Mesodermal cell (in vitro differentiated cells): ENCODE results near the gene AIRE.
A peak's percentile ranks its signal among the peaks of the same experiment; 100 is the strongest.

Experiments
- H3K27ac ChIP-seq: 2 replicates; pipeline ENCODE4 v1.7.0; 2013; ENCODE audit warnings: mild to moderate bottlenecking, low read depth, low read length, moderate library complexity; ENCODE audit not compliant: severe bottlenecking
- H3K36me3 ChIP-seq: 2 replicates; pipeline ENCODE4 v1.7.1; 2013; ENCODE audit warnings: mild to moderate bottlenecking, low read length, moderate library complexity; ENCODE audit not compliant: control insufficient read depth, insufficient read depth
- H3K4me1 ChIP-seq: one replicate; pipeline ENCODE4 v1.7.1; 2013; ENCODE audit warnings: mild to moderate bottlenecking, low read length; ENCODE audit not compliant: insufficient read depth, control insufficient read depth, poor library complexity, severe bottlenecking
- H3K4me3 ChIP-seq: 2 replicates; pipeline ENCODE4 v1.7.0; 2013; ENCODE audit warnings: low read length, control low read depth, mild to moderate bottlenecking; ENCODE audit not compliant: insufficient read depth, poor library complexity, severe bottlenecking; ENCODE audit errors: extremely low read depth
- H3K9me3 ChIP-seq: 2 replicates; pipeline ENCODE4 v1.7.1; 2013; ENCODE audit warnings: mild to moderate bottlenecking, low read length, moderate library complexity; ENCODE audit not compliant: control insufficient read depth
- WGBS, 2 experiments: methylation state at CpG; one replicate each; pipeline ENCODE4 v1.1.5; 2013; ENCODE audit warnings: missing lambda C conversion rate in 2 of 2; ENCODE audit not compliant: insufficient coverage in 2 of 2; 5-methylcytosine and 5-hydroxymethylcytosine counted together

The AIRE gene

DNA sequence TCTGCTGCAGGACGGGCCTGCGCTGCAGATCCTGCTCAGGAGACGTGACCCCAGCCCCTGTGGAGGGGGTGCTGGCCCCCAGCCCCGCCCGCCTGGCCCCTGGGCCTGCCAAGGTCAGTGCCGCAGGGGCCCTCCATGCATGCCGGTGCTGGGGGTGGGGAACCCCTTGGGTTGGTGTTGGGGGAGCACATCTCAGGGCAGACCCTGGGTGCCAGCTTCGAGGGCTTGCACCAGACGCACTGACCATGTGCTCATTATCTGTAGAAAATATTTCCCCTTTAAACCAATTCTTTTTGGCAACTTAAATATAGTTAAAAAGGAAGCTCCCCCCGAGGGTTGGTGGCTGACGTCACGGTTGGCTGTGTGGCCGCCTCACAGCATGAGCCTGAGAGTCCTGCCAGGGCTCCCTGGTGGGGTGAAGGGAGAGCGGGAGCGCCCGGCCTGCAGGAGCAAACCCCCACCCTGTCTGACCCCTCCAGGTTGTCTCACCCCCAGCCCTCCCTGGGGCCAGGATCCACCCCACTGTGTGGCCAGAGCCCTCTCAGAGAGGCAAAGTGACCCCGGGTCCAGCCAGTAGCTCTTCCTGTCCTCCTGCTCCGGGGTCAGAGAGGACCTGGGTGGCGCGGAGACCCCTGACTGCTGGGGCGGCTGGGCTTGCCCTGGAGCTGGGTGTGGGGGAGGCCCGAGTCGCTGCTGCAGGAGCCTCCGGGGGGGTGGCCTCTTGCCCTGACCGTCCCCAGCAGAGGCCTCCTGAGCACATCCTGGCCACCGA is 8.9 kb downstream of the AIRE start:
- Histone ChIP-seq H3K4me1 (no peaks in the 10 kb centered on the region), H3K27ac (no peak overlapping the region), H3K9me3 (no peaks in the 10 kb centered on the region), H3K36me3 (no peaks in the 10 kb centered on the region), H3K4me3 (no peak overlapping the region)
- WGBS, 2 experiments: 71 to 82% methylated on average over 11 to 12 of the region's 26 CpGs

DNA sequence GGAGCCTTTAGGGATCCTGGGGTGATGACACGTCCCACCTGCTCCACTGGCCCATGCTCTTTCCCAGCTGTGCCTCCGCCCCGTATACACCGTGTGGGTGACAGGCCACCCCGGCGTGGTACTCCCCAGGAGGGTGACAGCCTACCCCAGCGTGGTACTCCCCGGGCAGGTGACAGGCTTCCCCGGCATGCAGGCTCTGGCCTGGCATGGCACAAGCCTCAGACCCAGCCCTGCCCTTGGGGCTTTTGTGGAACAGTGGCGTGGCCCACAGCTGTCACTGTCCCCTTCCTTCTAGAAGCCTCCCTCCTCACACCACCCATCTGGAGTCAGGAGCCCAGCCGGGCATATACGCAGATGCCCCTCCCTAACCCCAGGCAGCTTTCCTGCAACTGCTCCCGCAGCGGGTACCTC is 9.5 kb downstream of the AIRE start:
- Histone ChIP-seq H3K4me3 (no peak overlapping the region), H3K4me1 (no peaks in the 10 kb centered on the region), H3K27ac (no peak overlapping the region), H3K36me3 (no peaks in the 10 kb centered on the region), H3K9me3 (no peaks in the 10 kb centered on the region)
- WGBS, 2 experiments: 83 to 87% methylated on average over 3 to 14 of the region's 14 CpGs

DNA sequence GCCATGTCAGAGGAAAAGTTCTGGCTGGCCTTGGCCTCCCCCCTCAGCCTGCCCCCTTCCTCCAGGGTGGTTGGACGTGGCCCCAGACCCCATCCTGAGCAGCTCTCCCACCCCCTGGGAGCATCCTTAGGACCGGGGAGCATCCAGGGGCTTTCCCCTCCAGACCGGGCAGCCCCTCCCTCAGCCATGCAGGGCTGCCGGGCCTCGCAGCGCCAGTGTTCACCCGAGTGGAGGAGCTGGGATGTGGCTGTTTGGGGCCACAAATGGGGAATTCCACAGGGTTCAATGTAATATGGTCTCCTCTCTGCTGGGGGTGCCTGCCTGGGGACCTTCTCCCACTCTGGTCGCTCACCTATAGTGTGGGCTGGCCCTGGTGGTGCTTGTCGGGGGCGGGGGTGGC is 10.0 kb downstream of the AIRE start:
- Histone ChIP-seq H3K27ac (no peak overlapping the region), H3K36me3 (no peaks in the 10 kb centered on the region), H3K9me3 (no peaks in the 10 kb centered on the region), H3K4me1 (no peaks in the 10 kb centered on the region), H3K4me3 (no peak overlapping the region)
- whole genome bisulfite sequencing, 2 experiments: 85 to 88% methylated on average over 6 to 8 of the region's 10 CpGs

DNA sequence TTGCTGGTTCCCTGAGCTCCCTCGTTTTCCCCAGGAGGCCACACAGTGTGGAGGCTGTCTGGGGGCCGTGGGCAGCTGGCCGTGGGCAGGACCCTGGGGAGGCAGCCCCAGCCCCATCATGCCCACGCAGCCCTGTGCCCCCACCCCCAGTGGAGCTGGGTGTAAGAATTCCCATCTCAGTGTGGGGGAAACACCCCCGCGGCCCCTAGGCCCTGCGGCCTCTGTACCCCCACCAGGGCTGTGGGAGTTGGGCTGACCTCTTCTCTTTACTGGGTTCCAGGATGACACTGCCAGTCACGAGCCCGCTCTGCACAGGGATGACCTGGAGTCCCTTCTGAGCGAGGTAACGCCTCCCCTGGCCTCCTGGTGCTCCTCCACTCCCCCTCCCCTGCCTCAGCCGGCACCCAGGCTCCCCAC is 10.4 kb downstream of the AIRE start:
- Histone ChIP-seq H3K9me3 (no peaks in the 10 kb centered on the region), H3K36me3 (no peaks in the 10 kb centered on the region), H3K4me1 (peaks cover under 1% of the 10 kb centered on the region), H3K4me3 (no peak overlapping the region), H3K27ac (no peak overlapping the region)
- WGBS, 2 experiments: 83 to 88% methylated on average over 8 to 9 of the region's 12 CpGs

DNA sequence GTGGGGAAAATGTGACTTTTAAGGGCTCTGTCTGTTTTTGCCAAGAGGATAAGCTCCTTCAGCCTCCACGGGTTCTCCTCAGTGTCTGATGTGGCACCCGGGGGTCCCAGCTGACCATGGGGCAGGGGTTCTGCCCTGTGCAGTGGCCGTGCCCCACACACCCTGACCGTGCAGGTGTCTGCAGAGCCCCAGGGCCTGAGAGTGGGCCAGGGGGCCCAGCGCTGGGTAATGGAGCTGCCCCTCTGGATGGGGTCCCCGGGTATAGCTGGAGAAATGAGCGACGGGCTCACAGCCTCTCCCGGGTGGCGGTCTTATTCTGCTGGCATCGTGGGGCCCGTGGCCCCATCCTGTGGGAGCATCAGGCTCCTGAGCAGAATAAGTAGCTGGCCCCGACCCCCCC is 11.2 kb downstream of the AIRE start:
- 81 to 87% methylated on average over 9 to 13 of the region's 13 CpGs for WGBS, 2 experiments
- Histone ChIP-seq H3K9me3 (no peaks in the 10 kb centered on the region), H3K4me1 (peaks cover 3% of the 10 kb centered on the region), H3K27ac (no peak overlapping the region), H3K4me3 (no peak overlapping the region), H3K36me3 (no peaks in the 10 kb centered on the region)

DNA sequence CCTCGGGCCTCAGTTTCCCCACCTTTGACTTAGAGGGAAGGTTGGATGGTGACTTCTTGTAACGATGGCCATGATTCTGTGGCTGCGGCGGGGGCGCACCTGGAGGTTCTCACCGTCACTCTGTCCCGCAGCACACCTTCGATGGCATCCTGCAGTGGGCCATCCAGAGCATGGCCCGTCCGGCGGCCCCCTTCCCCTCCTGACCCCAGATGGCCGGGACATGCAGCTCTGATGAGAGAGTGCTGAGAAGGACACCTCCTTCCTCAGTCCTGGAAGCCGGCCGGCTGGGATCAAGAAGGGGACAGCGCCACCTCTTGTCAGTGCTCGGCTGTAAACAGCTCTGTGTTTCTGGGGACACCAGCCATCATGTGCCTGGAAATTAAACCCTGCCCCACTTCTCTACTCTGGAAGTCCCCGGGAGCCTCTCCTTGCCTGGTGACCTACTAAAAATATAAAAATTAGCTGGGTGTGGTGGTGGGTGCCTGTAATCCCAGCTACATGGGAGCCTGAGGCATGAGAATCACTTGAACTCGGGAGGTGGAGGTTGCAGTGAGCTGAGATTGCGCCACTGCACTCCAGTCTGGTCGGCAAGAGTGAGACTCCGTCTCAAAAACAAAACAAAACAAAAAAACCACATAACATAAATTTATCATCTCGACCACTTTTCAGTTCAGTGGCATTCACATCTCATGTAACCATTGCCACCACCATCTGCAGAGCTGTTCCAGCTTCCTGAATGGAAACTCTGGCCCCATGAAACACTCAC is 12.0 kb downstream of the AIRE start:
- WGBS, 2 experiments: 37 to 38% methylated on average over 21 of the region's 22 CpGs
- Histone ChIP-seq H3K27ac (no peak overlapping the region), H3K9me3 (no peaks in the 10 kb centered on the region), H3K36me3 (no peaks in the 10 kb centered on the region), H3K4me3 (no peak overlapping the region), H3K4me1 (peaks cover 3% of the 10 kb centered on the region)

DNA sequence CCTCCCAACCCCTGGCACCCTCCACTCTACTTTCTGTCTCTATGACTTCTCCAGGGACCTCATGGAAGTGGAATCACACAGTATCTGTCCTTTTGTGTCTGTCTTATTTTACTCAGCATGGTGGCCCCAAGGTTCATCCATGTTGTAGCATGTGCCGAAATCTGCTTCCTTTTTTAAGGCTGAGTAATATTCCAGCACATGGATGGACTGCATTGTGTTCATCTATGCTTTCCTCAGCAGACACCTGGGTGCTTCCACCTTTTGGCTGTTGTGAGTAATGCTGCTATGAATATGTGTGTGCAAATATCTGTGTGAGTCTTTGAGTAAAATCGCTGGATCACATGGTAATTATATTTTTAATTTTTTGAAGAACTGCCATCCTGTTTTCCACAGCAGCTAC is 12.6 kb downstream of the AIRE start:
- Histone ChIP-seq H3K36me3 (no peaks in the 10 kb centered on the region), H3K4me1 (peaks cover 3% of the 10 kb centered on the region), H3K4me3 (no peak overlapping the region), H3K9me3 (no peaks in the 10 kb centered on the region), H3K27ac (no peak overlapping the region)
- 88 to 100% methylated on average over 1 of the region's 2 CpGs for WGBS, 2 experiments

DNA sequence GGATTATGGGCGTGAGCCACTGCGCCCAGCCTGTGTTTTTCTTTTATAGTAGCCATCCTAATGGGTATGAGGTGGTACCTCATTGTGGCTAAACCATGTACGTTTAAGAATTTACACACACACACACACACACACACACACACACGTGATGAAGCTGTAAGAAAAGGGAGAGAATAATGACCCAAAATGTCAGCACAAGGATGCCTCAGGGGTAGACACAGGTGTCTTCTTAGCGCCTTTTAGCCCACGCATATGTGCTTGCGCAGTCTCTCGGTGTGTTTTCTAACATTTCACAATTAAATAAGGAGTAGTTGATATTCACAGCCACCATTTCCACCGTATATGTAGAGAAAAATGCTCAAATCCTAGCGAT is 13.4 kb downstream of the AIRE start:
- 17% methylated on average over 1 of the region's 10 CpGs; no CpG with 5 or more reads in 1 of the 2 experiments for whole genome bisulfite sequencing, 2 experiments
- no peak overlapping the region for H3K27ac ChIP-seq

DNA sequence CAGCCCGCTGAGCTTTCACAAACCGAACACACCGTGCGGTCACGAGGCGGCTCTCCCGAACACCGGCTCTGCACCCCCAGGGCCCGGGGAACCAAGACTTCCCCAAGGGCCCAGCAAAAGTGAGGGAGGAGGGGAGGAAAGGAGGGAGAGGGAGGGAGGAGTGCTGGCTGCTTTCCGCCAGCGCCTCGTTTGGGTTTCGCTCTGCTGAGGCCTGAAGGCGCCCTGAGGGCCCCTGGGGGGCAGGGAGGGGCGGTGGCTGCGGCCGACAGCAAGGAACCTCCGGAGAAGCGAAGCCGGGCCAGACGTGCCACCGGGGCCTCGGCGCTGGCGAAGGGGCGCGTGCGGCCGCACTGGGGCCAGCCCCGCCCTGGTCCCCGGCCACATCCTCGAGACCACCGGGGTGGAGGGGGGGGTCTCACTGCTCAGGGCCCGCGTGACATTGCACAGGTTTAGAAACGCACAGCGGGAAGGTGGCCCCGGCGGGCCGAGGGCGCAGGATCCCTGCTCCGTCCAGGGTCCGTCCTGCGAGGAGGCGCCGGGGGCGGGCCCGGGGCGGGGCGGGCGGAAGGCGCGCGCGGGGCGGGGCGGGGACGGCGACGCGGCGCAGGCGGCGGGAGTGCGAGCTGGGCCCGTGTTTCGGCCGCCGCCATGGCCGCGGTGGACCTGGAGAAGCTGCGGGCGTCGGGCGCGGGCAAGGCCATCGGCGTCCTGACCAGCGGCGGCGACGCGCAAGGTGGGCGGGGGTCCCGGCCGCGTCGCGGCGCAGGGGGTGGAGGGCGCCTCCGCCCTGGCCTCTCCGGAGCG is 14.0 kb downstream of the AIRE start, which contains the start of gene PFKL:
PFKL (plus strand) TSS at position 596 of the 804 bp plus-strand sequence; CDS start at position 649, 53 bp downstream.
- Histone ChIP-seq H3K4me1 (peaks cover 3% of the 10 kb centered on the region), H3K36me3 (no peaks in the 10 kb centered on the region), H3K27ac (no peak within 1 kb of the TSS), H3K4me3 (peak within 1 kb of the TSS; percentile 69), H3K9me3 (no peaks in the 10 kb centered on the region)
- 1% methylated on average over 64 to 79 of the region's 94 CpGs for WGBS, 2 experiments

More for the DNA sequence above, 13.4 kb downstream of the AIRE start:
- Histone ChIP-seq H3K4me3 (peak overlapping the region; percentile 69), H3K36me3 (no peaks in the 10 kb centered on the region), H3K4me1 (peaks cover 3% of the 10 kb centered on the region), H3K9me3 (no peaks in the 10 kb centered on the region)

GRCh38 chr21:44300262-44300959 is 14.7 kb downstream of the AIRE start:
- peak overlapping the region; percentile 69 for H3K4me3 ChIP-seq
- WGBS, 2 experiments: 0 to 1% methylated on average over 45 to 53 of the region's 67 CpGs
- H3K36me3 ChIP-seq: no peaks in the 10 kb centered on the region
- H3K27ac ChIP-seq: no peak overlapping the region
- peaks cover 5% of the 10 kb centered on the region for H3K4me1 ChIP-seq
- no peaks in the 10 kb centered on the region for H3K9me3 ChIP-seq
